SK-MEL-5 (cell line): Measurements from ENCODE around the gene POLR3E. TPM values are rescaled to one million over a fixed set of nuclear protein-coding genes. Genes with fewer than 3 reads are reported as not detected.
A peak's percentile ranks its signal among the peaks of the same experiment; 100 is the strongest.
"Not testable (repeated sequence)": the region's sequence is repeated elsewhere in the genome, so short reads cannot be mapped to it uniquely, and the experiment has no call there.

Source experiments
- DNase-seq: peaks from one replicate; pipeline ENCODE4 v3.0.0-alpha.2; 2016; ENCODE audit warnings: low read depth, low spot score
- in situ Hi-C: cut with HindIII; loops from 2 replicates; pipeline ENCODE4 v1.10.0; 2016; ENCODE audit warnings: low sequenced_read_pairs, high pct_unique_total_duplicates, low pct_unique_long_range_greater_than_20kb
- total RNA-seq: library from RNA; depleted of rRNA; stranded (reverse); fragments of >200 nt; shearing (Covaris generic); gene quantifications from 2 replicates; pipeline ENCODE4 v1.2.3, GENCODE V29; 2014

POLR3E gene
- total RNA-seq, 1 experiment from 2014 or later: 39.3 TPM

- in situ Hi-C loops: no loop called here
Observed at GRCh38 chr16:22284637-22285036, 12.6 kb upstream of the POLR3E start.

DNA sequence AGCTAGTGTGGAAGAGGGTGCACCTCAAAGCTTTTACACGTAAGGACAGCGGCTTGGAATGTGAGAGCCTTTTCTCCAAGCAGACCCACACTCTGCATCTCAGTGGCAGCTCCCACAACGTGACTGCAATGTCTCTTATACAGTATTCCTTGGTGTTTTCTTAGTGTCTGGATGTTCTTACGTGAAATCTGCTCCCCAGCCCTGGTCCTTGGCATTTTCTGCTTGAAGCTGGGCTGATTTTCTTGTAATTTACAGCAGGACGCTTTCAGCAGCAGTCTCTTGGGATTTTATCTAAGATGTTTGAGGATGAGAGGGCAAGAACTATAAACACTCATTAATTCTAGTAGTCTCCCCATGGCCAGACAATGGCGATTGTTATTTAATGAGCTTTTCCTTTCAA lies 12.1 kb upstream of the POLR3E start:
- in situ Hi-C loops: no loop called here
- no peak for DNase-seq

More at GRCh38 chr16:22284637-22285036, 12.6 kb upstream of the POLR3E start:
- DNase-seq: no peak

DNA sequence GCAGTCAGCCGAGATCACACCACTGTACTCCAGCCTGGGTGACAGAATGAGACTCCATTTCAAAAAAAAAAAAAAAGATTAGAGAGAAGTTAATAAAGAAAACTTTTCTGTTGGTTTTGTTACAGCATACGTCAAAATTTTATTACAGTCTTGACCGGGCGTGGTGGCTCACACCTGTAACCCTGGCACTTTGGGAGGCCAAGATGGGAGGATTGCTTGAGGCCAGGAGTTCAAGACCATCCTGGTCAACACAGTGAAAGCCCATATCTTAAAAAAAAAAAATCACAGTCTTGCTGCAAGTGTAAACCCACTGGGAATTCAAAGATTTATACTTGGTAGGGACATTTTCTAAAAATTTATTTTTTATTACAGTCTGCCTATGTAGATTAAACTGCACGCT lies 6.2 kb upstream of the POLR3E start:
- in situ Hi-C loops: no loop called here
- DNase-seq: no peak

DNA sequence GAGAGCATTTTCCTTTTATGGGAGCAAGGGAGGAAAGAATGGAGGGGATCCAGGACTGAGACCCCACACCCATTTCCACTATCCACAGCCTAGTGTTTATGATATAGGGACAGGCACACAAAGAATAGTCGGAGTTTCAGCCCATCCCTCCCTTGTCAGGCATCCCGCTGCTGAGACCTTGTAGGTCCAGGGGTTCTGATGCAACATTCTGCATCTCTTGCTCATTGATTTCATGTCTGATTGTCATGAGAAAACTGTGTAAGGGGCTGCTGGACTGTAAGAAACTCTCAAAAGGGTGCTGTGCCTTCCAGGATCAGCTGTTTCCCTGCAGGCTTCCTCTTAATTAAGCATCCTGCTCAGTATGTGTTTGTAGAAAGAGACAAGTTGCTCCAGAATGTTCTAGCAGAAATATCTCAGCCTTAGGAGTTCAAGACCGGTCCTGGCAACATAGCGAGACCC lies 5.3 kb upstream of the POLR3E start:
- in situ Hi-C loops: no loop called here
- DNase-seq: no peak

DNA sequence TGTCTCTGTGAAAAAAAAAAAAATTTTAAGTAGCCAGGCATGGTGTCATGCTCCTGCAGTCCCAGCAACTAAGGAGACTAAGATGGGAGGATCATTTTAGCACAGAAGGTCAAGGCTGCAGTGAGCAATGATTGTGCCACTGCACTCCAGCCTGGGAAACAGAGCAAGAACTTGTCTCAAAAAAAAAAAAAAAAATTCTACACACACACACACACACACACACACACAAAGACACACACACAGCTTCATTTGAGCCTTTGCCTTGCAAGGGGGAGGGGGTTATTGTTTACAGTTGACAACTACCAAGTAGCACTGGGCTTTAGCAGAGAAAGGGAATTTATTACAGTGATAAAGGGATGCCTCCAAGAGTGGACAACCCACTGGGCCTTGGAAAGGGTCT lies 4.9 kb upstream of the POLR3E start:
- in situ Hi-C loops: no loop called here
- DNase-seq: no peak

- DNase-seq: no peak
- in situ Hi-C loops: no loop called here
Observed at GRCh38 chr16:22293137-22294106, 3.8 kb upstream of the POLR3E start.

DNA sequence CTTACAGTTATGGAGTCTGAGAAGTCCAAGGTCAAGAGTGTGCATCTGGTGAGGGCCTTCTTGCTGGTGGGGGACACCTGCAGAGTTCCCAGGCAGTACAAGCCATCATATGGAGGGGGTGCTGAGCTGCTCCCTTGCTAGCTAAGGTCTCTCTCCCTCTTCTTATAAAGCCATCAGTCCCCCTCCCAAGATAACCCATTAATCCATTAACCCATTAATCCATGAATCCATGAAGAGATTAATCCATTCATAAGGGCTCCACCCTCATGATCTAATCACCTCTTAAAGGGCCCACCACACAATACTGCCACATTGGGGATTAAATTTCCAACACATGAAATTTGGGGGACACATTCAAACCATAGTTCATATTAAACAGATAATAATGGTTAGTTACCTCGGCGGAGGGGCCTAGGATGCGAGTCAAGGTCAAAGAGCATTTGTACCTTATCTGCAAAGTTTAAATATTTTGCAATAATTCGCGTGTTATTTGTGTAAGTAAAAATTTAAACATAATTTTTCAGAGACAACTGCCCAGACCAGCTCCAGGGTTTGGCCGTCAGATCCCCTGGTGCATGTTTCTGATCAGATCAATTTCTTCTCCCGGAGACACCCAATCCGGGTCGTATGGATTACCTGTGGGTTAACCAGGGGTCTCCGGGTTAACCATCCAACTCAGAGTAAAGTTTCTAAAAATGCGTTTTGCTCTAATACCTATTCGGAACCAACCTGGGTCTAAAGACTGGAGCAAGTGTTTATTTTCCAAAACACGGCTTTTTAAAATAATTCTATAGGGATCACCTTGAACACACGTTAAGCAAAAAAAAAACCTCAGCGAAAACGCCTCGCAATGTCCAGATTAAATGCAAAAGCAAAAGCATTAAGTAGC lies 740 bp upstream of the POLR3E start:
- no peak for DNase-seq
- in situ Hi-C loops: no loop called here

DNA sequence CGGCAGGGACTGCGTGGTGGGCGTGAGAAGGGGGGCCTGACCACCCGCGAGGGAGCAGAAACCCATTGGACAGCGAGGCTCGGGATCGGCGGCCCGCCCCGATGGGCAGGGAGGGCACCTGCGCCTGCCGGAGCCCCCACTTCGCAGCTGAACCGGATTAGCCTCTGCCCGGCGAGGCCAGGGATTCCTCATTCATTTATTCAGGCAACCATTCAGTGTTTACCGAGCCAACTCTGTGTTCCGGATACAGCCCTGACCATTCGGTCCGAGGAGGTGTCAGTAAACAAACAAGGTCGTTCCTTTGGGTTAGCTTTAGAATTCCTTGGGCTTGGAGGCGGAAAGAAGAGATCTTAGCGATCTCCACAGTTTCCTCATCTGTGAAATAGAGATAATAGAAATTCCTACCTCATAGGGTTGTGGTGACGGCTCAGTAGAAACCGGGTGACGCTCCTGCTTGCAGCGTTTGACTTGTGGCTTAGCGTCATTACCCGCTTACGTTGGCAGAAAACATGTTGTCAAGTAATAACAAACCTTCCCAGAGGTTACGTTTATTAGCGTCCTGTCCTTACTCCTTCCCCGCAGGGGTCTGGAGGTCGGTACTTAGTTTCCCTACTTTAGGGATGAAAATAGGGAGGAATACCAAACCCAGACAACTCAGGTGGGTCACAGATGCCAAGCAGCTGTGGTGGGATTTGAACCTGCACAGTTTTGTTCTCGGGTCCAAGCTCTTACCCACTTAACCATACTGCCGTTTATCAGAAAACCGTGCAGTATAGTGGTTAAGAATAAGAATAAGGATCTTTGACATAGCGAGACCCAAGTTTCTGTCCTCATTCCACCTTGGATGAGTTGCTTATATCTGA lies 893 bp downstream of the POLR3E start:
- peak; percentile 93 for DNase-seq
- in situ Hi-C loops: no loop called here

DNA sequence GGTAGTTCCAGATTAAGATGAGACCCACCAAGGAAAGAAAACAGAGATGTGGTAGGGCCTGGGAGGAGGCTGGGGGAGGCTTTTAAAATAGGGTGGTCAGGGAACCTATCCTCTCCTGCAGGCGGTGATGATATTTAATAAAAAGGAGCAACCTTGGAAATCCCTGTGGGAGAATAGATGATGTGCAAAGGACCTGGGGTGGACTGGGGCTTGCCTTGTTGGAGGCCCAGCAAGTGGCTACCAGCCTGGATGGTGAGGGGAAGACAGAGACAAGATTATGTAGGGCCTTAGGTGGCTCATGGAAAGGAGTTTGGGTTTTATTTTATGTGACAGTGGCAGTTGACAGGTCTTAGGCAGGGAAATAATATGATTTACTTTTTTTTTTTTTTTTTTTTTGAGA lies 1.8 kb downstream of the POLR3E start:
- DNase-seq: no peak
- in situ Hi-C loops: no loop called here

GRCh38 chr16:22300427-22301071 lies 3.3 kb downstream of the POLR3E start:
- DNase-seq: peak; percentile 64
- in situ Hi-C loops: no loop called here

GRCh38 chr16:22301423-22301822 lies 4.2 kb downstream of the POLR3E start:
- in situ Hi-C loops, DNase-seq: not testable (repeated sequence)

DNA sequence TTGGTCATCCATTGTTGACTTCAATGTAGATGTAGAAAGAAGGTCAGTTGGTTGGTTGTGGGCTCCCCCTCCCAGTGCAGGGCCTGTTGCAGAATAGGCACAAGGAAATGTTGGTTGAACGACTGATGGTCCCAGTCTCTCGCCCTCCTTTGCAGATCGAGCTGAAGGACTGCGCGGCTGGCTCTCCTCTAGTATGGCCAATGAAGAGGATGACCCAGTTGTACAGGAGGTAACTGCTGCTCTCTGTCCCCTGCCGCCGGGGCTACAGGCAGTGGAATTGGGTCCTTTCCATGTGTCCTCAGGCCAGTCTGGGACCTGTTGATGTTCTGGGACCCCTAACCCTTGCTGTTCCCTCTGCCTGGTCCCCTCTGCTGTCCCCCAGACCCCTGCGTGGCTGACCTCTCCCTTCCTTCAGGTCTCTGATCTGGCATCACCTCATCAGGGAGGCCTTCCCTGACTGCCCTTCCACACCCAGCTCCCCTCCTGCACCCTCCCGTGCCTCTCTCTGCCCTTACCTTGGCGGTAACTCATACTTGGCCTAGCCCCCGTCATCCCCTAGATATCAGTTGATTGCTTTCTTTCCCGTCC lies 5.7 kb downstream of the POLR3E start:
- DNase-seq: no peak
- in situ Hi-C loops: no loop called here

- in situ Hi-C loops: no loop called here
- DNase-seq: no peak
Observed at GRCh38 chr16:22304411-22304810, 7.2 kb downstream of the POLR3E start.

DNA sequence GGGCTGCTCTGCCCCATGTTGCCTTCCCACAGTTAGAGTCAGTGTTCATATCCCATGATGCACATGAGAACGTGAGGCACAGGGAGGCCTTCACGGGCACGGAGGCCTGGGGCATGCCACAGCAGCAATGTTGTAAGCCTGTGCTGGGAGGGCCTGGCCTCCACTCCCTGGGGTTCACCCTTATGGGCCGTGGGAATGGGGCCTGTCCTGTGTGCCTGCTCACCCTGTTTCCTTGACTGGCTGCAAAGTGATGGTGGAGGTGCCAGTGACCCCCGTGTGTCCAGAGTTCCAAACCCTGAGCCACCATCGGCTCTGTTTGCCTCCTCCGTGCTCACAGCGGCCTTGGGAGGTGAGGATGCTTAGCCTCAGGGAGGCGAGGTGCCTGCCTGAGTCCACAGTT lies 9.6 kb downstream of the POLR3E start:
- in situ Hi-C loops: no loop called here
- DNase-seq: no peak

DNA sequence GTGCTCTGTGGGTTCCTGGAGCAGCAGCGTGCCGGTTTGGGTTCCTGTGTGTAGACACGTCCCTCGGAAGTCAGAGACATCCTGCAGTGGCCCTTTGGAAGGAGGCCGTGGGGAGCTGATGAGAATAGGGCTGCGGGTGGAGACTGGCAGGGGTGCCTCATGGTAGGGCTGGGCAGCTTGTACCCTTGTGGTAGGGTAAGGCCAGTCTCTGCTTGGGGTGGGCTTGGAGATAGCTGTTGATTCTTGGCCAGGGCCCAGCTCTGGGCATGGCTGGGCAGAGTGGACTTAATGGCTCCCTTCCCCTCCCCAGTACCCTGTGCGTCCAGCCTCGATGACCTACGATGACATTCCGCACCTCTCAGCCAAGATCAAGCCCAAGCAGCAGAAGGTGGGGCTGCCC lies 10.6 kb downstream of the POLR3E start:
- no peak for DNase-seq
- in situ Hi-C loops: no loop called here

DNA sequence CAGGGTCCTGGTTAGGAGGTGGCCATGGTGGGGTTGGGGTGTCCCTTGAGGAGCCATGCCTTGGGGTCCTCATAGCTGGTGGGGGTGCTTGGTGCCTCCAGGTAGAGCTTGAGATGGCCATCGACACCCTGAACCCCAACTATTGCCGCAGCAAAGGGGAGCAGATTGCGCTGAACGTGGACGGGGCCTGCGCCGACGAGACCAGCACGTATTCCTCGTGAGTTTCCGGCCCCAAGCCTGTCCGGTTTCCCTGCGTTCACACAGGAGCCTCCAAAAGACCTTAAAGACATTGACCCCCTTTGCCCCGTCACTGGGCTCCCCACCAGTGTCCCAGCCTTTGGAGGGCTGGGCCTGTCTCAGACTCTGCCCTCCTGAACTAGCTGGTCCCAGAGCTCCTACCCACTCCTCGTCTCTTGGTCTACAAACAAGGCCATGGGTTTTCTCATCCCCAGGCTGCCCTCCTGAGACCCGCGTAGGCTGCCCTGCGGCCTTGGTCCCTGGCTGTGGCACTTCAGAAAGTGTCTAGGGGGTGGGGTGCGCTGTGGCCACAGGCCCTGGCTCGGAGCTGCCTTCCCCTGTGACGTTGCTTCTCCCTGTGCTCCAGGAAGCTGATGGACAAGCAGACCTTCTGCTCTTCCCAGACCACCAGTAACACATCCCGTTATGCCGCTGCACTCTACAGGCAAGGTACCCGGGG lies 11.8 kb downstream of the POLR3E start:
- DNase-seq: no peak
- in situ Hi-C loops: no loop called here
